Stimulated activated CD4-positive, alpha-beta T cell treated with anti-CD3 and anti-CD28 coated beads, Interleukin-12 subunit alpha, Interleukin-12 subunit beta, amount 100 ng/mL, for 48 hours (primary cell): ENCODE measurements around the gene MCCC1.
"Not testable (repeated sequence)": the region's sequence is repeated elsewhere in the genome, so short reads cannot be mapped to it uniquely, and the experiment has no call there.

Source experiments
- DNase-seq, 3 donors: peaks; one replicate each; pipeline ENCODE4 v3.0.0-alpha.2; 2020; ENCODE audit warnings: low read depth in 2 of 3, low spot score in 1 of 3

The MCCC1 gene

DNA sequence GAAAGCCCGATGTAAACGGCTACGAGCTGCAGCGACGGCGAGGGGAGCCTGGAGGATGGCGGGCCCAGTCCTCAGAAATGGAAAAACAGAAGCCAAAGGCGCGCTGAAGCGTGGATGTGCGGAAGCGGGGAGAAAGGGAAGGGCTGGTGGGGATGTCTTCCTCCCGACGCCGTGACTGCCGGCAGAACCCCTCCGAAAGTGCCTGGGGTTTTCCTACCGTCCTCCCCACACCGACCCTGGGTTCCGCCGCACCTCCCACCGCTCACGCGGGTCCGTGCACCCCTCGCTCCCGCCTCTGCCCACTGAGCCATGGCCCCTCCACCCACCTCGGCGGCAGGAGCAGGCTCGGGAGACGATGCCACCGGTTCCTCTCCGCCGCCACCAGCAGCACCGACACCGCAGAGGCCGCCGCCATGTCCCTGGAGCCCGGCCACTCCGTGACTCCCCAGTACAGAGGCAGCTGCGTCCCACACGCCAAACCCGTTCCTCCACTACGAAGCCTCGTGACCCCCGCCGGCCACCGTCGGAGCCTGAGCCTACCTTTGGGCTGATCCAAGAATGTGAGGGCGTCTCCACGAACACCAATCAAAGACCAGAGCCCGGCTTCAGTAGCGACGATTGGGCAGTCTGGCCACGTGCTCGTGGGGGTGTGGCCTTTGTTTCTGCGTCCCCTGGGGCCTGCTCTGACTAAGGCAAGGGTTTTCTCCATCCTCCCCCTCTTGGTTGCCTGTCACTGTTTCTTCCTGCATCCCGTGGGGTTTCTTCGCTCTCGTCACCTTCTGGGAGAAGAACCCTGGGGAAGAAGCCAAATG is at the start of gene MCCC1:
Gene MCCC1, minus strand, starts transcription at position 471 of the 812 bp plus-strand sequence. Its CDS starts 56 bp downstream, at position 415.
- peak; percentile 95 to 96 (median 96) for DNase-seq

DNA sequence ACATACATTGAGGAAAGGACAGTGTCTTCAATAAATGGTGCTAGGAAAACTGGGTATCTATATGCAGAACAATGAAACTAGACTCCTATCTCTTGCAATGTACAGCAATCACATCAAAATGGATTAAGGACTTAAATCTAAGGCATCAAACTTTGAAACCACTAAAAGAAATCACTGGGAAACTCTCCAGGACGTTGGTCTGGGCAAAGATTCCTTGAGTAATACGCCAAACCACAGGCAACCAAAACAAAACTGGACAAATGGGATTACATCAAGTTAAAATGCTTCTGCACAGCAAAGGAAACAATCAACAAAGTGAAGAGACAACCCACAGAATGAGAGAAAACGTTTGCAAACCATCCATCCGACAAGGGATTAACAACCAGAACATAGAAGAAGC is 48.8 kb upstream of the MCCC1 start:
- no peak for DNase-seq

DNA sequence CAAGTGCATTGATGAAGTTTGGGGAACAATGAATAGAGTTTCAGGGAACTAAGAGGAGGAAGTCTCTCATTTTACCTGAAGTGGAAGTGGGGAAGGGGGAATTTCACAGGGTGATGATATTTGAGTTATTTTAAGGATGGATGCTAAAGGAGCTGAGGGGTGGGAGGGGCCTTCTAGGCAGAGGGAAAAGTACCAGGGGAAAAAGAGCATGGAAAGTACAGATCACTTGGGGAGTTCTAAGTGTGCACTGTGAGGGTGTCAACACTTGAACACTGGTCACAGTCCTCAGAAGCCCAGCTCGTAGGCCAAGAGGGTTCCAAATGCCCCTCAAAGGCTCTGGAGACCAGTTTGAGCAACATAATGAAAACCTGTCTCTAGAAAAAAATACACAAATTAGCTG is 45.1 kb upstream of the MCCC1 start:
- DNase-seq = no peak

DNA sequence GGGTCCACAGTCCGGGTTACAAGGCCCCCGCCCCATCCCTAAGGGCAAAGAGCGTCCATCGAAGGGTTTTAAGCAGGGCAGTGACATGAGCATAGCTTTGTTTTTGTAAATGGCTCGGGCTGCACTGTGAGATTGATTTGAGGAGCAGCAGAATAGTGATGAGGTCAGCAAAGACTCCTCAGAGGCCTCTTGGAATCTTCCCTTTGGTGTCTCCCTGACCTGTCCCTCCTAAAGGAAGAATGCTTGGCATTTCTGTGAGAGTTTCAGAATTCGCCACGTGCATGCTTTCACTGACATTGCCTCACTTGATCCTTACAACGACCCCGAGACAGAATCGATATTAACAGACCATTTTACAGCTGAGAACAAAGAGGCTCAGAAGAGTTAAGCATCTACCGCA is 42.9 kb upstream of the MCCC1 start:
- DNase-seq = no peak

DNA sequence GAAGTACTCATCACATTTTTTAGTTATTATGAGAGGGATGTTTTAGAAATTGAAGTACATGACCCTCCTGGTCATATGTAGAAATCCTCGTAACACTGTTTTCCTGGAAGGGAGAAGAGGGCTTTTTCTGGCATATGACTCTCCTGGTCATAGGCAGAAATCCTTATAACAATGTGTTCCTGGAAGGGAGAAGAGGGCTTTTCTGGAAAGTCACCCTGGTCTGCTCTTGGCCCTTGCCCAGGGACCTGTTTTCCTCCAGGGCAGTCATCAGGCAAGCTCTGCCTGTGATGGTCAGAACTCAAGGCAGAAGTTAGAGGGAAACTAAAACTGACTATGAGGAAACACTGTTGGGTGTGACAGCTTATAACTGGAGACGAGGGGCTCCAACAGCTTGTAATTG is 35.5 kb upstream of the MCCC1 start:
- no peak for DNase-seq

DNA sequence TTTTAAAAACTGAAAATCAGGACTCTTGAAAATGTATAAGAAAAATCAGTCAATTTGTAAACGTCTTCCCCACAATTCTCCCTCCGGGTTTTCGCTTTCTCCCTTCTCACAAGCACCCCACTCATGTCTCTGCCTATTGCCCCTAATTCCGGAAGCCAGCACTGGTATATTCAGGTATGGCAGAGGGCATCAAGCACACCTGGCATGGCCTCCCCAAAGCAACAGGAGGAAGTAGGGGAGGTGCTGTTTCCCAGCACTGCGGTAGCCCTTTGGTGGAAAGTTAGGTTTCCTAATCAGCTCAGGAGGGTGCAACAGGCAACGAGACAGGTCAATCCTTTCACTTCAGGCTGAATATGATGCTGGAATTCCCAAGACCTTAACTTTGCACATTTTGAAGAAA is 33.1 kb upstream of the MCCC1 start:
- no peak for DNase-seq

DNA sequence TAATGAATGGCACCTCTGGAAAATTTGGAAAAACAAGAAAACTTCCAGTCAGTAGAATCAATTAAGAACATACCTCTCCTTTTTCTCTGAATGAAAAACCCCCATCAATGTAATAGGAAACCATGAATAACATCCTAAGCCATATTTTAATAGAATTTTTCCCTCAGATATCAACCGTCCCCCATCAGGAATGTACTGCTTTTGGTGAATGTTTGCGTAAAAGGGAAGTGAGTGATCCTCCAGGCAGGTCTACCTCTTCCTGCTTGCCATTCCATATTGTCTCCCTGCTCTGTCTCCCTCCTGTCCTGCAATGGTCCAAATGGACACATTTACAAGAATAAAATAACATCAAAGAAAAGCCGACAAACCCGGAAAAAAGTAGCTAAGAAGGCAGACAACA is 32.4 kb upstream of the MCCC1 start:
- no peak for DNase-seq

DNA sequence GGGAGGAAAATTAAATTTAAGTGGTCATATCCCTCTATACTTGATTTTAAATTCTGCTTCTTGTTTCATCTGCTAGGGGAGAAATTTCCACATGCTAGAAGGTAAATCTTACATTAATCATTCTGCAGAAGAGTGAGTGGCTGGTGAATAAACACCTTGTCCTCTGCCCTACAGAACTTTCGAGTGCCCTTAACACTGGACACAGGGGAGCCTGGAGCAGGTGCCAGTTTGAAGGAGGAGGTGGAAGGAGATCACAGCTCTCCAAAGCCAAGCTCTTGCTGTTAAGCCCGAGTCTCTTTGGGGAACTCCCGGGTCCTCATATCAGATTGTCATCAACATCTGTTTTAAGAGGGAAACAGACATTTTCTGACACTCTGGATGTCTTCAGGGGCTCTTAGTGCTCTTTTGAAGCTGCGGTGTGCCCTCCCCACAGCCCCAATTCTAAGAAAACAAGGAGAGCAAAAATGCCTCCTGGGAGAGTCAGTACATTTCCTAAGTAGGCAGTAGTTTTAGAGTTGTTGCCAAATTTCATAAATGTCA is 32.0 kb upstream of the MCCC1 start:
- DNase-seq = no peak

DNA sequence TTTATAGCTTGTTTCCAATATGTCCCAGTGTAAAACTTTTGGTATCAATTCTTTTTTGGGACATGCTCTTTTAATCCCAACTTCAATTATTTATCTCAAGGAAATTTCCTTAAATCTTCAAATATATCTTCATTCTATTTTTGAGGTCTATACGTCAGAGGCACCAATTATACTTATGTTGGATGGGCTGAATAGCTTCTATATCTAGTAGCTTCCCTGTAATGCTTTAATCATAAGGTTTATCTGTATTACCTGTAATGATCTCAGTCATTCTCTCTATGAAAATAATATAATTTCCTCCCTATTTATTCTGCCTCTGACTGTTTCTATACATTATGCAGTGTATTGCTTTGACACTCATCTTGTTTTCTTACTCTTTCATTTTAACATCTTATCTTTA is 29.9 kb upstream of the MCCC1 start:
- DNase-seq = no peak

DNA sequence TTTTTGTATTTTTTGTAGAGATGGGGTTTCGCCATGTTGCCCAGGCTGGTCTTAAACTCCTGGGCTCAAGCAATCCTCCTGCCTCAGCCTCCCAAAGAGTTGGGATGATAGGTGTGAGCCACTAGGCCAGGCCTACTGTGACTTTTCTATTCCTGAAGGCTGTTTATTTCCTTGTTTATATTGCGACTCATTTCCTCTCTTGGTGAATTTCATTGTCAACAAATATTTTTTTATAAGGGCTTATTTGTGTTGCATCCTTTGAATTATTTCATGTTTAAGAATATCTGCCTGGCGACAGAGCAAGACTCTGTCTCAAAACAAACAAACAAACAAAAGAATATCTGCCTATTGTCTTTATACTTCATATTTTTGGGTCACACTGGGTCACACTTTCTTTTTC is 29.4 kb upstream of the MCCC1 start:
- DNase-seq = no peak

DNA sequence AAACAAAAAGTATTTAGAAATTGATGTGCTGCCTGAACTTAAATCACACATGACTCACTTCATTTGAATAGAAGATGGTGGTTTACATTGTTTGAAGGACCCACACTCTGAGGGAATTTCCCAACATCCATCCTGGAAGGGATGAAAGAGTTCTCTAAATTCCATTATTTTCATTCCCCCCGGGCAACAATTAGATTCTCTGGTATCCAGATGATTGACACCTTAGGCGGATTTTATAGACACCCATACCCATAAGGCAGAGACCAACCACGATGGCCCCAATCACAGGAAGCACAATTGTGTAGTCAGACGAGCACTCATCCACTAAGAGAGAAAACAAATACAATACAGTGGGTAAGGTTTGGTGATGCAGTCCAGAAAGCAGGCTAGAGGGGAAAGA is 24.6 kb upstream of the MCCC1 start:
- no peak for DNase-seq

DNA sequence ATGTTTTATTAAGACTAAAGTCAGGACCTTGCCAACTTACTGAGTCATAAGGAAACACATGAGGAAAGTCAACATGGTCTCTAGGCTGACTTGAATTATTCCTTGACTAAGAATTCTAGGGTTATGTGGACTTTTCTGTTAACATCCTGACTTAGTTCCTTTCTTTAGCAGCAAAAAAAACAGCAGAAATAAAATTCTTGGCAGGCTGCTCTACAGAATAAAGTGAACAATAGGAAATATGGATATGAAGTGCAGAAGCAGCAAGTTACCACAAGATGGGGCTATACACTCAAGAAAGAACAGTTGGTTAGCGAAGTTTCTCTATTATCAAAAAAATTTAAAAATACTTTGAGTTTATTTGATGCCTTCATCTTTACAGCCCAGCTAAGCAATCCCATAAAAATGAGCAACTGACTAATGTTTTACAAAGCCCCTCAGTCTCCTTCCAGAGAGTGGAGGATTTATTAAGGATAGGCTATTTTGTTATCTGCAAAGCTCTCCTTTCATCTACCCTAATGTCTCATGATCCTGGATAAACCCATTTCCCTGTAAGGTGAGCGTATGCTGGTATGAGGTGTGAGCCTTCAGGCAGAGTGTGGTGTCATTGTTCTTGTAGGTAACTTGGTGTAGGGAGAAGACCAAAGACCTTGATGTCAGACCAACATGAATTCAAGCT is 23.1 kb upstream of the MCCC1 start:
- no peak for DNase-seq

DNA sequence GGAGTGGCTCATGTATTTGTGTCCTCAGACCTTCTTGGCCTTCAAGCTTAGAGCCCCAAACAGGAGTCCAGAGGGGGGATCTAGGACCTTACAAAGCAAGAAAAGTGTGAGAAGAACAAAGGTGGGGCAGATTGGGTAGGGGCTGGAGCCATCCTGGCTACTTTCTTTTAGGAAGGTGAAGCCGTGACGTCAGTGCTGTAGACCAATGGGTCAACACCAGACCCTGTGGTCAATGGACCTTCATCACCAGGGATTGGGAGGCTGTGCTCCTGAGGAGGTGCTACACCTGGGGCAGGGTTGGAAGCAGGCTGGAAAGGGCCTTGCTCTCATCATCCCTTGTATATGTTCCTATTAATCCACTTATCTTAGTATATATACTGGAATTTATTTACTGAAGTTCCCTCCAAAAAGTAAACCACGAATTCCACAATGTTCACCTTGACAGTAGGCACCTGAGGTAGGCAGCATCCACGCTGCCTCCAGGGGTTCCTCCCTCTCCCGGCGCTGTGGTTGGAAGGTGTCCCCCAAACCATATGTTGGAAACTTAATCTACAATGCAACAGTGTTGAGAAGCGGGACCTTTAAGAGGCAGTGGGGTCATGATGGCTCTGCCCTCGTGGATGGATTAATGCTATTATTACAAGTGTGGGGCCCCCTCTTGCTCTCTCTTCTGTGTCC is 21.4 kb upstream of the MCCC1 start:
- DNase-seq = no peak

DNA sequence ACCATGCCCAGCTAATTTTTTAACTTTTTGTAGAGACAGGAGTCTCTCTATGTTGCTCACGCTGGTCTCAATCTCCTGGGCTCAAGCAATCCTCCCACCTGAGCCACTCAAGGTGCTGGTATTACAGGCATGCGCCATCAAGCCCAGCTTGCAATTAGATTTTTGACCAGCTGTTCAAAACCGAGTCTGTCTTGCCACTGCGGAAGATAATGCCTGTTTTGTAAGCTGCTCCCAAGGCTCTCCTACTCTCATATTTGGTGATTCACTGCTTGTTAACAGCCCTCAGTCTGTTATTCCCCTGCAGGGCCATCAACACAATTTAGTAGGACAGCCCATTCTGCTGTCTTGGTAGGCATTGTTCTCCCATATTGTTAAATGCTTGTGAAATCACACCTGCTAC is 17.8 kb upstream of the MCCC1 start:
- no peak for DNase-seq

DNA sequence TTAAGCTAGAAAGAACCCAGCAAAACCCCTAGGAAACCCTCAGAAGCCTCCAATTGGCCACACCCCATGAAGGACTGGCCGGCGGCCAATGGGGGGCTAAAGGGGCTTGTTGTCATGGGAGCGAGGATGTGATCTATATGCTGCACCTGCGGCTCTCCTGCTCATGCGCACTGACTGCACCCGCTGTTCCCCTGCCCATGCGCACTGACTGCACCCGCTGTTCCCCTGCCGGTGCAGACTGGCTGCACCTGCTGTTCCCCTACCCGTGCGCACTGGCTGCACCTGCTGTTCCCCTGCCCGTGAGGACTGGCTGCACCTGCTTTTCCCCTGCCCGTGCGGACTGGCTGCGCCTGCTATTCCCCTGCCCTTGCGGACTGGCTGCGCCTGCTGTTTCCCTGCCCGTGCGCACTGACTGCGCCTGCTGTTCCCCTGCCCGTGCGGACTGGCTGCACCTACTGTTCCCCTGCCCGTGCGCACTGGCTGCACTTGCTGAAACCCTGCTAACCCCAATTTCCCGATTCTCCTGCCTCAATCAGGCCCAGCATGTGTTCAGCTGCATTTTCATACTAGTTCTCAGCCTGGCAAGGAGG is 16.8 kb upstream of the MCCC1 start:
- DNase-seq = peak; percentile 31 to 40 (median 38)

DNA sequence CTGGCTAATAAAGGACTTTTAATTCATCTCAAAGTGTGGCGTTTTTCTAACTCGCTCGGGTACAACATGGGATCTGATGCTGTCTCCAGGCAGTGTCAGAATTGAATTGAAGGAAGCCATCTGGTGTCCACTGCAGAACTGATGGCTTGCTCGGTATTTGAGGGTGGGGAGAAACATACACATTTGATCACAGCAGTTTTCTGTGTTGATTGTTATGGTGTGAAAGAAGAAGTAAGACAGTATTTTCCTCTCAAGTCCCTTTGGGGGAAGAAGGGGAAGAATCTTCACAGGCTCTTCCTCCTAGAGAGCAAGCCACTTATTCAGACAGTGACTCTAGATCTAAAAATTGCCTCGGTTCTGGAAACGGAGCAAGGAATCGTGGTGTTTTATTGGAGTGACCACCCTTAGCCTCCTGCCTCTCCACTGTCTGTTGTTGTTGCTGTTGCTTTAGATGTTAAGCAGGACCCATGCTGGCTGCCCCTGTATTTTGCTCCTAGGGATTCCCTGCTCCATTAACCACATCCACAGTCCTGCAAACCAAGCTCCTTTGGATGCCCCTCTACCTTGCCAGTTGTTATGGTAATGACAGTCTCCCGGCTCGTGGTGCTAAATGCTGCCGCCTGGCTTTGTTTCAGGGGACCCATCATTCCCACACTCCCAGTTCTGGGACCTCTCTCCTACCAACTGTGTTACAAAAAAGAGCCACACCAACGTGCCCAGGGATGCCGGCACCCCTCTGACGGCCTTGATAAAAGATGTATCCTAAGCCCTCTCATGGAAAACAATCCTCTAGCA is 15.3 kb upstream of the MCCC1 start:
- DNase-seq = no peak

DNA sequence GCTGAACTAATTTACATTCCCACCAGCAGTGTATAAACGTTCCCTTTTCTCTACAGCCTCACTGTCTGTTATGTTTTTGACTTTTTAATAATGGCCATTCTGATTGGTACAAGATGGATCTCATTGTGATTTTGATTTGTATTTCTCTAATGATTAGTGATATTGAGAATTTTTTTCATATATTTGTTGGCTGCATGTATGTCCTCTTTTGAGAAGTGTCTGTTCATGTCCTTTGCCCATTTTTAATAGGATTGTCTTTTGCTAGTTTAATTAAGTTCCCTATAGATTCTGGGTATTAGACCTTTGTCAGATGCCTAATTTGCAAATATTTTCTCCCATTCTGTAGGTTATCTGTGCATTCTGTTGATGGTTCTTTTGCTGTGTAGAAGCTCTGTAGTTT is 10.6 kb upstream of the MCCC1 start:
- DNase-seq = not testable (repeated sequence)

DNA sequence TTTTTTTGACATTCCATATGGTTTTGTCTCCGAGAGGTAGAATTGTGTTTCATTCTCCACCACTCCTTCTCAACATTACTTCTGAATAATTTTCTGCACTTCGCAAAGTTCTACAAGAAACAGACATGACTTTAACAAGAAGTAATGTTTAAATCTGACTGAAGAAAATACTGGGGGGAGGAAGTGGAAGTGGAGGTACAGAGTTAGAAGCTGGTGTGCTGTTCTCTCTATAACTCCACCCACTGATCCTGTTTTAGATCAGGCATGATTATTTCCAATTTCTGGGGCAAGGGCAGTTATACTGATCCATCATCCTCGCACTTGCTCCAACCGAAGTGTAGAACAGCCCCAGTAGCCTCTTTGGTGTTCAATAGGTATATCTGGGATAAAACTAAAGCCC is 9.2 kb upstream of the MCCC1 start:
- DNase-seq = no peak

DNA sequence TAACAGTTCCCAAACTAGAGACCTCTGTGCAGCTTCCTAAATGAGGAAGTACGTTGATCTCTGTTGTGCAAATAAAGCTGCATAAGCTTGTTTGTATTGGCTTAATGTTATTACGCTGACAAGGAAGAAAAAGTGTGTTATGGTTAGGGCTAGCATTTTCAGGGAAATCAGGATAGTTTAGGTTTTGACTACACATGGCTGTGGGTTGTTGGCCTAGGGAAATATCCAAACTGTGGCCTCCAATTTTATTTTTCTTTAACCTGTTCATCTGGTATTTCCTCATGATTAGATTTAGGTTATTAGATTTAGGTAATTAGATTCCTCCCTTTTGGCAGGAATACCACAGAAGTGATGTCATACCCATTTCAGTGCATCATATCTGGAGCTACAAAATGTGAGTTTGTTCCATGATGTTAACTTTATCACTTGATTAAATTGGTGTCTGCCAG is 8.7 kb upstream of the MCCC1 start:
- DNase-seq = no peak

DNA sequence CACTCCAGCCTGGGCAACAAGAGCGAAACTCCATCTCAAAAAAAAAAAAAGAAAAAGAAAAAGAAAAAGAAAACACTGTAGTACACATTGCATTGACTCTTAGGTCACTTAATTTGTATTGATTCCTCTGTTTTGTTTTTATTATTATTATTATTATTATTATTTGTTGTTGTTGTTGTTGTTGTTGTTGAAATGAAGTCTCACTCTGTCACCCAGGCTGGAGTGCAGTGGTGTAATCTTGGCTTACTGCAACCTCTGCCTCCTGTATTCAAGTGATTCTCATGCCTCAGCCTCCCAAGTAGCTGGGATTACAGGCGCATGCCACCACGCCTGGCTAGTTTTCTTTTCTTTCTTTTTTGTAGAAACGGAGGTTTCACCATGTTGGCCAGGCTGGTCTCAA is 8.1 kb upstream of the MCCC1 start:
- DNase-seq = not testable (repeated sequence)

DNA sequence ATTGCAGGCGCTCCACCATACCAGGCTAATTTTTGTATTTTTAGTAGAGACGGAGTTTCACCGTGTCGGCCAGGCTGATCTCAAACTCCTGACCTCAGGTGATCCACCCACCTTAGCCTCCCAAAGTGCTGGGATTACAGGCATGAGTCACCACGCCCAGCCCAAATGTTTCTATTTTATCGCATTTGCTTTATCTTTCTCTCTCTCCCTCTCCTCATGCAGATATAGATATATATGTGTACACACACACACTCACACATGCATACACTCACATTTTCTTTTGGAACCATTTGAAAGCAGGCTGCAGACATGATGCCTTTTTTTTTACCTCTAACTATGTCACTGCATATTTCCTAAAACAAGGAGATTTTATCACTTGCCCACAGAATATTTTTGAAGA is 7.3 kb upstream of the MCCC1 start:
- no peak for DNase-seq
